ENCODE measurements around the gene UNK.

- TF ChIP-seq POLR2A (IDR thresholded peaks at IDR 0.05), result no peak
- no peak for TF ChIP-seq CTCF (IDR thresholded peaks at IDR 0.05)
- TF ChIP-seq POLR2AphosphoS5 (IDR thresholded peaks at IDR 0.05), result no peak
Observed at GRCh38 chr17:75807861-75808260, 23.3 kb downstream of the UNK start.
